ENCODE data around the gene TSTD1.

DNA sequence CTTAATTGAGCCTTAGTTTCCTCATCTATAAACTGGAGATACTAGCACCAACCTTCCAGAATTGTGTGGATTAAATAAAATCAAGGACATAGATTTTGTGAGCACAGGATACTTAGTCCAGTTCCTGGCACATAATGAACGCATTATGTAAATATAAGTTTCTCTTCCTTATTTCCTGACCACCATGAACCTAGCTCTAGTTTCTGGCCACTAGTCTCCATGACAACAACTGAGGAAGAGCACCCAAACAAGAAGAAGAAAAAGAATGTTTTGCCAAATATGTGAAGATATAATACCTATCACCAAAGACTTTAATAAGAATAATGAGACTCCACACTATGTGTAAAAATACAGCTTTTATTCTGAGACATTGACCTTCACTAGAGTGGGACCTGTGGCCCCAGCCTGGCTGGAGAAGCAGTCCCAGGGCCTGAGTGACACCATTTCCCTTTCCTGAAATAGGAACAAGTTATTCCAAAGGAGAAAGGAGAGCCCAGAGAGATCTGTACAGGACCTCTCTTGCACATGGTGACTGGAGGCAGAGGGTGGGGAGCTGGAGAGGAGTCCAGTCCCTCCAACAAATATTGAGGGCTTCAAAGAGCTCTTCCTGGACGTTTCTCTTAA lies 8.0 kb upstream of the TSTD1 start:
- TF ChIP-seq, protein P1, sequence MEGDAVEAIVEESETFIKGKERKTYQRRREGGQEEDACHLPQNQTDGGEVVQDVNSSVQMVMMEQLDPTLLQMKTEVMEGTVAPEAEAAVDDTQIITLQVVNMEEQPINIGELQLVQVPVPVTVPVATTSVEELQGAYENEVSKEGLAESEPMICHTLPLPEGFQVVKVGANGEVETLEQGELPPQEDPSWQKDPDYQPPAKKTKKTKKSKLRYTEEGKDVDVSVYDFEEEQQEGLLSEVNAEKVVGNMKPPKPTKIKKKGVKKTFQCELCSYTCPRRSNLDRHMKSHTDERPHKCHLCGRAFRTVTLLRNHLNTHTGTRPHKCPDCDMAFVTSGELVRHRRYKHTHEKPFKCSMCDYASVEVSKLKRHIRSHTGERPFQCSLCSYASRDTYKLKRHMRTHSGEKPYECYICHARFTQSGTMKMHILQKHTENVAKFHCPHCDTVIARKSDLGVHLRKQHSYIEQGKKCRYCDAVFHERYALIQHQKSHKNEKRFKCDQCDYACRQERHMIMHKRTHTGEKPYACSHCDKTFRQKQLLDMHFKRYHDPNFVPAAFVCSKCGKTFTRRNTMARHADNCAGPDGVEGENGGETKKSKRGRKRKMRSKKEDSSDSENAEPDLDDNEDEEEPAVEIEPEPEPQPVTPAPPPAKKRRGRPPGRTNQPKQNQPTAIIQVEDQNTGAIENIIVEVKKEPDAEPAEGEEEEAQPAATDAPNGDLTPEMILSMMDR (IDR thresholded peaks at IDR 0.05; ENCODE audit: poor library complexity), result no peak
- no peak for TF ChIP-seq EZH2 (IDR thresholded peaks at IDR 0.05; ENCODE audit: borderline replicate concordance)

Data from hepatocyte (in vitro differentiated cells).